ENCODE results near the gene TBC1D4.
"Not testable (repeated sequence)": the region's sequence is repeated elsewhere in the genome, so short reads cannot be mapped to it uniquely, and the experiment has no call there.

TBC1D4 gene

GRCh38 chr13:75318138-75318833 lies 163.7 kb downstream of the TBC1D4 start:
- no peak for DNase-seq

GRCh38 chr13:75316427-75316826 lies 165.5 kb downstream of the TBC1D4 start:
- no peak for DNase-seq

- no peak for DNase-seq
These were observed 169.0 kb downstream of the TBC1D4 start for GRCh38 chr13:75312884-75313520.

- no peak for DNase-seq
These were observed 171.9 kb downstream of the TBC1D4 start for GRCh38 chr13:75309981-75310580.

GRCh38 chr13:75308222-75308621 lies 173.7 kb downstream of the TBC1D4 start:
- no peak for DNase-seq

- no peak for DNase-seq
These were observed 174.5 kb downstream of the TBC1D4 start for GRCh38 chr13:75307370-75307949.

GRCh38 chr13:75306967-75307366 lies 175.0 kb downstream of the TBC1D4 start:
- not testable (repeated sequence) for DNase-seq

- DNase-seq: no peak
These were observed 176.9 kb downstream of the TBC1D4 start for GRCh38 chr13:75305059-75305458.

GRCh38 chr13:75303263-75303662 lies 178.7 kb downstream of the TBC1D4 start:
- no peak for DNase-seq

- no peak for DNase-seq
These were observed 179.8 kb downstream of the TBC1D4 start for GRCh38 chr13:75302071-75302698.

- no peak for DNase-seq
These were observed 181.8 kb downstream of the TBC1D4 start for GRCh38 chr13:75299913-75300862.

- DNase-seq: no peak
These were observed 182.7 kb downstream of the TBC1D4 start for GRCh38 chr13:75299246-75299645.

GRCh38 chr13:75296641-75297040 lies 185.3 kb downstream of the TBC1D4 start:
- no peak for DNase-seq

- no peak for DNase-seq
These were observed 186.8 kb downstream of the TBC1D4 start for GRCh38 chr13:75295201-75295600.

- DNase-seq: no peak
These were observed 187.9 kb downstream of the TBC1D4 start for GRCh38 chr13:75294110-75294509.

GRCh38 chr13:75285310-75285709 lies 196.7 kb downstream of the TBC1D4 start:
- DNase-seq: no peak

GRCh38 chr13:75279834-75280369 lies 202.1 kb downstream of the TBC1D4 start:
- DNase-seq: no peak

GRCh38 chr13:75273695-75274094 lies 208.3 kb downstream of the TBC1D4 start:
- not testable (repeated sequence) for DNase-seq

- no peak for DNase-seq
These were observed 210.1 kb downstream of the TBC1D4 start for GRCh38 chr13:75271846-75272245.

- not testable (repeated sequence) for DNase-seq
These were observed 213.5 kb downstream of the TBC1D4 start for GRCh38 chr13:75268481-75268880.

GRCh38 chr13:75264611-75265010 lies 217.4 kb downstream of the TBC1D4 start:
- DNase-seq: no peak

All from cerebellar nuclear complex (tissue), 1 donor.